AG04450 (cell line): ENCODE data around the gene MYL7. TPM values are rescaled to one million over a fixed set of nuclear protein-coding genes. Genes with fewer than 3 reads are reported as not detected.

Experiments
- CTCF ChIA-PET: fragments of 300-600, 350-600 bp; formaldehyde crosslinking; extraction: SDS; loops from one replicate; lab custom pipeline; 2022; ENCODE audit warnings: antibody characterized with exemption, inconsistent platforms; lab: Charles Lee
- POLR2A ChIA-PET: fragments of 350-600 bp; formaldehyde crosslinking; extraction: SDS; loops from one replicate; lab custom pipeline; 2021; ENCODE audit warnings: antibody characterized with exemption, inconsistent platforms; lab: Yijun Ruan, JAX
- DNase-seq: peaks from one replicate; pipeline ENCODE4 v3.0.0-alpha.2; 2011; ENCODE audit warnings: low read depth, low spot score
- H3K27ac ChIP-seq: one replicate; pipeline ENCODE4 v1.5.1; 2012; ENCODE audit warnings: low read depth, low read length, control low read depth
- H3K27me3 ChIP-seq: one replicate; pipeline ENCODE4 v1.6.0; 2012; ENCODE audit warnings: low read length; ENCODE audit not compliant: control insufficient read depth, insufficient read depth
- H3K4me3 ChIP-seq: 2 replicates; pipeline ENCODE4 v1.5.1; 2011; ENCODE audit warnings: mild to moderate bottlenecking, low read depth, low read length, control low read depth
- H3K9me3 ChIP-seq: 2 replicates; pipeline ENCODE4 v1.5.1; 2012; ENCODE audit warnings: low read length; ENCODE audit not compliant: control insufficient read depth, insufficient read depth
- CTCF ChIP-seq: IDR thresholded peaks from 2 replicates; pipeline ENCODE4 v1.5.1; 2011; ENCODE audit warnings: low read depth, low read length, control low read depth, inconsistent platforms
- polyA plus RNA-seq: library from polyadenylated mRNA; depleted of rRNA; stranded (reverse); fragments of >200 nt; gene quantifications from 2 replicates; pipeline ENCODE4 v1.2.3, GENCODE V29; 2011

Gene MYL7
- polyA plus RNA-seq, 1 experiment, result not detected

DNA sequence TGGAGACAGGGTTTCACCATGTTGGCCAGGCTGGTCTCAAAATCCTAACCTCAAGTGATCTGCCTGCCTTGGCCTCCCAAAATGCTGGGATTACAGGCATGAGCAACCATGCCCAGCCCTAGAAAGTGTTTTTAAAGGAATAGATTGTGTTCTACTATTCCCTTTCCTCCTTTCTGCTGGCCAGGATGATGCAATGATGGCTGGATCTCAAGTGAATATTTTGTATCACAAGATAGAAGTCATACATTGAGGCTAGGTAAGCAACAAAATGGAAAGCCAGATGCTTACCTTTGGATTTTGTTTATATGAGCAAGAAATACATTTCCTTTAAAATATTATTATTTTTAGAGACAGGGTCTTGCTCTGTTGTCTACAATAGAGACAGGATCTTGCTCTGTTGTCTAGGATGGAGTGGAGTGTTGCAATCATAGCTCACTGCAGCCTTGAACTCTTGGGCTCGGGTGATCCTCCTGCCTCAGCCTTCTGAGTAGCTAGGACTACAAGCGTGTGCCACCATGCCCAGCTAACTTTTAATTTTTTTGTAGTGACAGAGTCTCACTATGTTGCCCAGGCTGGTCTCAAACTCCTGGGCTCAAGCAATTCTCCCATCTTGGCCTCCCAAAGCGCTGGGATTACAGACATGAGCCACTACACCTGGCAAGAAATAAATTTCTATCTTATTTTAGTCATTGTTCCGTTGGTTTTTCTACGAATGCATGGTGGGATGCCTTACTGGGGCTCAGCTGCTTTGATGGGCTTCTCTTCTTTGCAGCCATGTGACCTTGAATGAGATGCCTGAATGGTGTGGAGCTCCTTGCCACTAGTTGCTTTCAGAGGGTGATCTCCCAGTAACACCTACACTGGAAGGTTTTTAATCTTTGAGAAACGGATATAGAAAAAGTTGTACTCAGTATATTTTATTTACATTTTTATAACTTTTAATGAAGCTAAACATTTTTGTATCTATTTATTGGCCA lies 42.8 kb downstream of the MYL7 start:
- POLR2A ChIA-PET, result interaction anchor here (0.8 kb wide), 1 partner anchor 24 kb away, joined by 4 read pairs; no protein-coding TSS in a partner anchor
- Histone ChIP-seq H3K9me3 (no peaks in the 10 kb centered on the region), H3K4me3 (no peak overlapping the region), H3K27ac (no peak overlapping the region), H3K27me3 (no peaks in the 10 kb centered on the region)
- CTCF ChIA-PET, result interaction anchor here (1.4 kb wide), 1 partner anchor 13 kb away, joined by 6 read pairs; no protein-coding TSS in a partner anchor
- no peak for DNase-seq
- no peak for TF ChIP-seq CTCF

DNA sequence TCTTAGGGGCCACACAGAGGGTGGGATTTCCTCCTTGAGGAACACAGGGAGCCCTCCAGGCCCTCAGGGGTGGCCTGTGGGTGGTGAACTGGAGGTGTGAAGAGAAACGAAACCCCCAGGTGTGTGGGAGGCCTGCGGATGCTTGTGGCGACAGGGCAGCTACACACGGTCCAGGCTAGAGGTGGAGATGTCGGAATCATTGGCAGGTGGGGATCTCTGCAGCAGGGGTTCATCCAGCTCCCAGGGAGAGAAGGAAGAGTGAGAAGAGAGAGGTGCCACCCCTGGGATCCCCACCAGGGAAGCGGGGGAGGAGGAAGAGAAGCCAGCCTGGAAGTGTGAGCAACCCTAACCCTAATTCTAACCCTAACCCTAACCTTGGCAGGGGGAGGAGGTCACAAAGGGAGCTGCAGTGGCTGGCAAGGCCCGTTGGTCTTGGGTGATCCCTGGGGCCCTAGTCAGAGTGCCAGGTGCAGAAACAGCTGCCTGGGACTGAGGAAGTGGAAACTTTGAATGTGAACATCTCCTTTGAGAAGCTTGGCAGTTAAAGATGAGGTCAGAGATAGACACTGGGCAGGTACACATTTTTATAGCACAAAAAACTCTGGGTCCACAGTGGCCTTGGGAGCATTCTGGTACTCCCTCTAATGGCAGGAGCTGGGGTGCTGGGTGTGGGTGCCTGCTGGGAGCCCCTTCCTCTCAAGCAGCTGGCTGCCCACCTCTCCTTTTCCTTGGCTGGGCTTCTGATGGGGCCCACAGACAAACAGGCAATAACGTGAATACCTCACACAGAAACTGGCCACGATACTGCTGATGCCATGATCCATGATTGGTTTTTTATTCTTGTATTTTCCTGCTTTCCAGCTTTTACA lies 43.8 kb downstream of the MYL7 start:
- H3K27me3 ChIP-seq, result no peaks in the 10 kb centered on the region
- ChIA-PET POLR2A (no interaction called here), CTCF (no interaction called here)
- no peak for TF ChIP-seq CTCF
- no peak for DNase-seq
- no peak overlapping the region for H3K27ac ChIP-seq
- H3K4me3 ChIP-seq, result no peak overlapping the region
- no peaks in the 10 kb centered on the region for H3K9me3 ChIP-seq

- TF ChIP-seq CTCF, result no peak
- H3K4me3 ChIP-seq, result no peak overlapping the region
- no peak overlapping the region for H3K27ac ChIP-seq
- ChIA-PET CTCF (no interaction called here), POLR2A (no interaction called here)
- no peak for DNase-seq
- no peaks in the 10 kb centered on the region for H3K9me3 ChIP-seq
- H3K27me3 ChIP-seq, result no peaks in the 10 kb centered on the region
Observed at GRCh38 chr7:44096326-44096881, 44.7 kb downstream of the MYL7 start.

DNA sequence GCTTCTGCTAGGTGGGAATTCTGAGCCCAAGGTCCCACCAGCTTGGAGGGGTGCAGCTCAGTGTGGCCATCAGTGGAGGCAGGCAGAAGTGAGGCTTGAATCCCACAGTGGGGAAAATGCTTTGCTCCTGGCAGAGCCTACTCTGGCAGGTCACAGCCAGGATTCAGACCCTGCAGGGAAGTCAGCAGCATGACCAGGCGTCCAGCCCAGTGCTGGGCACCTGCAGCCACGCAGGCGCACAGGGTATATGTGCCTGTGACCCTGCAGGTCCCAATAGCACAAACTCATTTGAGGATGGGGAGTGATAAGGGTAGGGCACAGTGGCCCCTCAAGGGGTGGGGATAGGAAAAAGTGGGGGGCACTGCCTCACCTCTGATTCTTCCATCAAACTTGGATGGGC lies 45.4 kb downstream of the MYL7 start:
- Histone ChIP-seq H3K9me3 (no peaks in the 10 kb centered on the region), H3K4me3 (no peak overlapping the region), H3K27me3 (no peaks in the 10 kb centered on the region), H3K27ac (no peak overlapping the region)
- no peak for TF ChIP-seq CTCF
- no peak for DNase-seq
- CTCF ChIA-PET, result no interaction called here
- POLR2A ChIA-PET, result no interaction called here
